Left colon (tissue), 2 donors: Measurements from ENCODE around the gene ZNF441. TPM values are rescaled to one million over a fixed set of nuclear protein-coding genes. Genes with fewer than 3 reads are reported as not detected.
A peak's percentile ranks its signal among the peaks of the same experiment; 100 is the strongest.

Experiments used
- ATAC-seq: fragments of 200-7000 bp; cut with Tn5 transposase; one replicate; pipeline ENCODE4 v1.9.1; 2020; ENCODE audit warnings: mild to moderate bottlenecking, moderate library complexity
- DNase-seq, 2 donors: peaks; one replicate each; pipeline ENCODE4 v3.0.0-alpha.2; 2020
- intact Hi-C, 2 donors: fragments of 100-400 bp; cut with DNase I in 1 of 2; cut with micrococcal nuclease in 1 of 2; formaldehyde crosslinking; loops; one replicate each; pipeline versions ENCODE4 v1.11.2 to v1.14.0; 2022; cut with DNase I, micrococcal nuclease
- long read RNA-seq: library from polyadenylated mRNA; unstranded; transcript quantifications from one replicate; pipeline ENCODE4 v2.0.0, GENCODE V29; 2021
- total RNA-seq, 2 donors: library from RNA; stranded (reverse); fragmentation: NEBNext Ultra II Directional; extraction: Animal tissue kit (Norgen Biotek cat#: 25700); gene quantifications; one replicate each; pipeline ENCODE4 v1.2.1, GENCODE V29; 2021
- donor health status: DM: no; HTN: no; CAD: no.
- donor health status: DM: yes; HTN: yes; CAD: no.

ZNF441 gene
- 1 to 10 TPM; 3.5 to 4.8 TPM for total RNA-seq
- long read RNA-seq, full-length matches to known transcripts, result 4 of 5 reads
- long read RNA-seq, partial matches to known transcripts, result 0 of 5 reads
- long read RNA-seq, other reads (novel, unspliced or antisense), result 1 of 5 reads

GRCh38 chr19:11766597-11767591 is at the start of gene ZNF441:
Gene ZNF441 (plus strand): TSS chr19:11767000. CDS start chr19:11767194, 194 bp downstream.
- intact Hi-C loops, result no loop called here
- peak; percentile 96 for ATAC-seq
- peak; percentile 98 to 100 for DNase-seq

GRCh38 chr19:11721681-11722080 is 45.1 kb upstream of the ZNF441 start:
- intact Hi-C loops, result no loop called here
- no peak for ATAC-seq
- DNase-seq, result no peak

GRCh38 chr19:11722414-11722813 is 44.4 kb upstream of the ZNF441 start:
- ATAC-seq, result no peak
- intact Hi-C loops, result no loop called here
- no peak for DNase-seq

- DNase-seq, result no peak
- ATAC-seq, result no peak
- intact Hi-C loops, result no loop called here
These were observed 37.2 kb upstream of the ZNF441 start for GRCh38 chr19:11729586-11729985.

GRCh38 chr19:11735375-11735774 is 31.4 kb upstream of the ZNF441 start:
- DNase-seq (peak; percentile 24 to 38), ATAC-seq (no peak)
- intact Hi-C loops, result no loop called here

- ATAC-seq (no peak), DNase-seq (peak; percentile 7 to 49)
- intact Hi-C loops, result no loop called here
These were observed 30.1 kb upstream of the ZNF441 start for GRCh38 chr19:11736696-11737095.

- ATAC-seq (peak; percentile 67), DNase-seq (peak; percentile 78 to 86)
- intact Hi-C loops, result no loop called here
These were observed 28.6 kb upstream of the ZNF441 start for GRCh38 chr19:11737964-11738745.

- intact Hi-C loops, result no loop called here
- DNase-seq (peak; percentile 100), ATAC-seq (peak; percentile 94)
These were observed 27.8 kb upstream of the ZNF441 start, which contains the start of gene ZNF823 for GRCh38 chr19:11738746-11739620. Gene ZNF823 (minus strand): TSS chr19:11738946. CDS start chr19:11738819, 127 bp downstream.

DNA sequence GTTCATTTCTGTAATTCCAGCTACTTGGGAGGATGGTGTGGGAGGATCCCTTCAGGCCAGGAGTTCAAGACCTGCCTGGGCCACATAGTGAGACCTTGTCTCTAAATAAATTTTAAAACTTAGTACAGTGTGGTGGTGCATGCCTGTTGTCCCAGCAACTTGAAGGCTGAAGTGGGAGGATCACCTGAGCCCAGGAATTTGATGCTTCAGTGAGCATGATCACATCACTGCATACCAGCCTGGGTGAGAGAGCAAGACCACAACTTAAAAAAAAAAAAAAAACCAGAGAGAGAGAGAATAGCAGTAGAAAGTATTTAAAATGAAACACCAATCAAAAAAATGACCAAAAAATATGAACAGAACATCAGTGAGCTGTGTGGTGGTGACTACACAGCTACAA is 20.9 kb upstream of the ZNF441 start:
- no peak for DNase-seq
- intact Hi-C loops, result no loop called here
- ATAC-seq, result no peak

- ATAC-seq, result no peak
- no peak for DNase-seq
- intact Hi-C loops, result no loop called here
These were observed 19.5 kb upstream of the ZNF441 start for GRCh38 chr19:11747277-11747676.

DNA sequence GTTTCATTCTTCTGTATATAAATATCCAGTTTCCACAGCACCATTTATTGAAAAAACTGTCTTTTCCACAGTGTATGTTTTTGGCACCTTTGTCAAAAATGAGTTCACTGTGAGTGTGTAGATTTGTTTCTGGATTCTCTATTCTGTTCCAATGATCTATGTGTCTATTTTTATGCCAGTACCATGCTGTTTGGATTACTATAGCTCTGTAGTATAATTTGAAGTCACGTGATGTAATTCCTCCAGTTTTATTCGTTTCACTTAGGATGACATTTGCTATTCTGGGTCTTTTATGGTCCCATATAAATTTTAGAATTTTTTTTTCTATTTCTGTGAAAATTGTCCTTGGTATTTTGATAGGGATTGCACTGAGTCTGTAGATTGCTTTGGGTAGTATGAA is 17.0 kb upstream of the ZNF441 start:
- ATAC-seq (no peak), DNase-seq (no peak)
- intact Hi-C loops, result no loop called here

GRCh38 chr19:11752244-11752736 is 14.5 kb upstream of the ZNF441 start:
- intact Hi-C loops, result no loop called here
- ATAC-seq (no peak), DNase-seq (no peak)

DNA sequence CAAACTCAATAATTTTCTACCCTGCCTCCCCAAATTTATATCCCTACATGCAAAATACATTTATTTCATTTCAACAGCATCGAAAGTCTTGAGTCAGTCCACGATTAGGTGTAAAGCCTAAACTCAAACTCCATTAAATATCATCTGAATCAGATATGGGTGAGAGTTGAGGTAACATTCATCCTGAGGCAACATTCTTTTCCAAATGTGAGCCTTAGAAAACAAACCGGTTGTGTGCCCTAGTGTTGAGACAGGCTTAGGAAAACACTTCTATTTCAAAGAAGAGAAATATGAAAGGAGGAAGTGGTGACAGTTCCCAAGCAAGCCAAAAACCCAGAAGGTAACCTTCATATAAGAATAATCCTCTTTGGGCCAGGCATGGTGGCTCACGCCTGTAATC is 12.1 kb upstream of the ZNF441 start:
- DNase-seq (no peak), ATAC-seq (no peak)
- intact Hi-C loops, result no loop called here

GRCh38 chr19:11756965-11757364 is 9.8 kb upstream of the ZNF441 start:
- intact Hi-C loops, result no loop called here
- no peak for ATAC-seq
- no peak for DNase-seq

DNA sequence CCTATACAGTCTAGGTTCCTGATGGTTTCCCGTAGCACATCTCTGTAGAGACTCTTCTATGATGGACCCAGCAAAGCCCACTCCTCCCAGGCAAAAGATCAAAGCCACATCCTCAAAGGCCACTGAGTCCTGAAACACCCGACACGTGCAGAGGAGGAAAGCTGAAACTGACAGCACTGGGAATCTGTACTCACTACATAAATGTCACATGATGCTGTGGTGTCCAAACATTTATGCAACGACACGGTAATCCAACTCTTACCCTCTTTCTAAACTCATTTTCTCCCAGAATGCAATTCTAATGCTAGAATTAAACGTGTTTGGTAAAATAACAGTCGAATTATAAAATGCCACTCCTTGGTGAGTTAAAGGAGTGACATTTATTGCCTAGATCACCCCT is 7.0 kb upstream of the ZNF441 start:
- intact Hi-C loops, result no loop called here
- ATAC-seq (no peak), DNase-seq (no peak)

DNA sequence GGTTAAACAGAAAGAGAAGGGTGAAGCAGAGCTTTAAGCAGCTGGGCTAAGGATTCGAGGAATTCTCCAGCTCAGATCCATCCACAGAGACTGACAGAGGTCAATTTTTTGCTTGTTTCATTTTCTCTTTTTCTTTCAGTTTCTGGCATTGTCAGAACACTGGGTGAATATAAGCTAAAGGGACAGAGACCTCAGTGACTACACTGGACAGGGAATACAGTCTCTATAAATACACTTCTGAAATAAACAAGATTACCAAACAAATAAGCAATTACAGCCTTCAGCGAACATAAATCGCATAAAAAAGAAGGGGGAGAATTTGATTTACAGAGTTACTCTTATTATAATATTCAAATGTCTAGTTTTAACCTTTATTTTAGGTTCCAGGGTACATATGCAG is 3.7 kb upstream of the ZNF441 start:
- intact Hi-C loops, result no loop called here
- no peak for ATAC-seq

GRCh38 chr19:11763611-11764010 is 3.2 kb upstream of the ZNF441 start:
- intact Hi-C loops, result no loop called here
- ATAC-seq (no peak), DNase-seq (no peak)

More for the DNA sequence above, 3.7 kb upstream of the ZNF441 start:
- DNase-seq, result no peak

DNA sequence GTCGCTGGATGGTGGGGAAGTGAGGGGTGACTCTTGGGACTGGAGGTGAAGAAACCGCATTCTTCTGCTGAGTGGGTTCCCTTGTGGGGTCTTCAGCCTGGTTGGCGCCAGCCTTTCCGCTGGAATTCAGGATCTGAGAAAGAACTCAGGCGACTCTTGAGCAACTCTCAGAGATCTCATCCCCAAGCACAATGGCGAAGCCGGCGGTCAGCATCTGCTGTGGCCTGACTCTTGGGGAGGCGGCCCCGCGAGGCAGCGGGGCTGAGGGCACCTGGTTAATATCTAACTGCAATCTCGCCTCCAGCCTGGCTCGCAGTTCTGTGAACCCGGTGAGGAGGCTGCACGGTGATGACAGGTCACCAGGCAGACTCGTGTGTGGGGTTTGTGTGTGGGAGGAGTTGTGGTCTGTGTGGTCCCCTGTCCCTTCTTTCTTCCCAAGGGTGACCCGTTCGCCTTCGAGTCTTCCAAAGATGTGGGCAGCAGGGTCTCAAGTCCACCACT is 883 bp downstream of the ZNF441 start:
- DNase-seq, result peak; percentile 60 to 69
- intact Hi-C loops, result no loop called here
- ATAC-seq, result peak; percentile 67
